SJSA1 (cell line): Measurements from ENCODE around the gene KCNG2. TPM values are rescaled to one million over a fixed set of nuclear protein-coding genes. Genes with fewer than 3 reads are reported as not detected.
"Not testable (repeated sequence)": the region's sequence is repeated elsewhere in the genome, so short reads cannot be mapped to it uniquely, and the experiment has no call there.

Experiments used
- DNase-seq, 2 experiments: peaks; one replicate each; pipeline ENCODE4 v3.0.0-alpha.2; 2015 to 2020; ENCODE audit warnings: low spot score in 2 of 2, low read depth in 1 of 2
- H3K27ac ChIP-seq: fragments of 250-450 bp; sonication (Bioruptor Pico); 2 replicates; pipeline ENCODE4 v1.5.1; 2020; ENCODE audit warnings: mild to moderate bottlenecking, moderate library complexity
- H3K27me3 ChIP-seq: fragments of 250-450 bp; sonication (Bioruptor Pico); replicated peaks from 2 replicates; pipeline ENCODE4 v1.5.1; 2020; ENCODE audit warnings: mild to moderate bottlenecking, moderate library complexity
- H3K36me3 ChIP-seq: fragments of 250-450 bp; sonication (Bioruptor Pico); 2 replicates; pipeline ENCODE4 v1.5.1; 2020; ENCODE audit warnings: mild to moderate bottlenecking
- H3K4me1 ChIP-seq: fragments of 250-450 bp; sonication (Bioruptor Pico); replicated peaks from 2 replicates; pipeline ENCODE4 v1.6.1; 2021; ENCODE audit warnings: mild to moderate bottlenecking
- H3K4me3 ChIP-seq: fragments of 250-450 bp; sonication (Bioruptor Pico); 2 replicates; pipeline ENCODE4 v1.5.1; 2020; ENCODE audit warnings: mild to moderate bottlenecking
- H3K9me3 ChIP-seq: fragments of 250-450 bp; sonication (Bioruptor Pico); replicated peaks from 2 replicates; pipeline ENCODE4 v1.5.1; 2020; ENCODE audit warnings: mild to moderate bottlenecking
- total RNA-seq: library from RNA; depleted of rRNA; stranded (reverse); fragments of >200 nt; shearing (Covaris generic); gene quantifications from 2 replicates; pipeline ENCODE4 v1.2.3, GENCODE V29; 2014; rRNA removed

Gene KCNG2
- not detected in 2 replicates for total RNA-seq

- DNase-seq, result no peak
- H3K9me3 ChIP-seq, result no peaks in the 10 kb centered on the region; the same call in 1 of the 2 replicates
- no peaks in the 10 kb centered on the region for H3K36me3 ChIP-seq
- no peaks in the 10 kb centered on the region for H3K4me1 ChIP-seq
- H3K27me3 ChIP-seq, result peaks cover 31% of the 10 kb centered on the region
- no peak within 1 kb of the TSS for H3K27ac ChIP-seq
- no peak within 1 kb of the TSS for H3K4me3 ChIP-seq
Measured at GRCh38 chr18:79797518-79798345, at the start of gene KCNG2. KCNG2 (plus strand) TSS chr18:79797938; CDS start chr18:79863668, 65,730 bp downstream.

- Histone ChIP-seq H3K27me3 (no peaks in the 10 kb centered on the region), H3K4me3 (no peak overlapping the region), H3K36me3 (peaks cover 3% of the 10 kb centered on the region), H3K4me1 (no peaks in the 10 kb centered on the region), H3K27ac (no peak overlapping the region), H3K9me3 (no peaks in the 10 kb centered on the region)
- no peak for DNase-seq
Measured at GRCh38 chr18:79748321-79749180, 49.2 kb upstream of the KCNG2 start.

GRCh38 chr18:79749251-79750191, 48.2 kb upstream of the KCNG2 start:
- Histone ChIP-seq H3K36me3 (peaks cover 13% of the 10 kb centered on the region), H3K27me3 (no peaks in the 10 kb centered on the region), H3K27ac (no peak overlapping the region), H3K4me3 (no peak overlapping the region), H3K4me1 (no peaks in the 10 kb centered on the region), H3K9me3 (no peaks in the 10 kb centered on the region)
- DNase-seq, result no peak

- 0 out of 2 replicates have a peak, but pooled peaks cover 1% of the 10 kb centered on the region for H3K4me1 ChIP-seq
- H3K4me3 ChIP-seq, result no peak overlapping the region
- DNase-seq, result no peak
- no peak overlapping the region for H3K27ac ChIP-seq
- H3K27me3 ChIP-seq, result no peaks in the 10 kb centered on the region
- H3K9me3 ChIP-seq, result no peaks in the 10 kb centered on the region
- H3K36me3 ChIP-seq, result peaks cover 22% of the 10 kb centered on the region
Measured at GRCh38 chr18:79750980-79751571, 46.7 kb upstream of the KCNG2 start.

GRCh38 chr18:79751918-79752578, 45.7 kb upstream of the KCNG2 start:
- not testable (repeated sequence) for H3K4me1 ChIP-seq, H3K4me3 ChIP-seq

GRCh38 chr18:79752946-79753345, 44.8 kb upstream of the KCNG2 start:
- not testable (repeated sequence) for H3K27me3 ChIP-seq, H3K27ac ChIP-seq, H3K4me1 ChIP-seq, H3K9me3 ChIP-seq, H3K4me3 ChIP-seq, DNase-seq
- H3K36me3 ChIP-seq, result peaks cover 23% of the 10 kb centered on the region

More at GRCh38 chr18:79751918-79752578, 45.7 kb upstream of the KCNG2 start:
- peaks cover 23% of the 10 kb centered on the region for H3K36me3 ChIP-seq
- H3K27me3 ChIP-seq, H3K27ac ChIP-seq, H3K9me3 ChIP-seq, DNase-seq: not testable (repeated sequence)

- Histone ChIP-seq H3K4me3 (no peak overlapping the region), H3K9me3 (no peaks in the 10 kb centered on the region), H3K27ac (no peak overlapping the region), H3K36me3 (peaks cover 23% of the 10 kb centered on the region), H3K4me1 (0 out of 2 replicates have a peak, but pooled peaks cover 3% of the 10 kb centered on the region), H3K27me3 (peaks cover 3% of the 10 kb centered on the region; the same call in 1 of the 2 replicates)
- DNase-seq, result no peak
Measured at GRCh38 chr18:79753391-79753851, 44.3 kb upstream of the KCNG2 start.

GRCh38 chr18:79754022-79754761, 43.5 kb upstream of the KCNG2 start:
- Histone ChIP-seq H3K9me3 (no peaks in the 10 kb centered on the region), H3K4me3 (no peak overlapping the region), H3K36me3 (peaks cover 23% of the 10 kb centered on the region), H3K27ac (no peak overlapping the region), H3K4me1 (0 out of 2 replicates have a peak, but pooled peaks cover 3% of the 10 kb centered on the region), H3K27me3 (peaks cover 5% of the 10 kb centered on the region; the same call in 1 of the 2 replicates)
- DNase-seq, result no peak

- Histone ChIP-seq H3K27ac (no peak overlapping the region), H3K36me3 (peaks cover 23% of the 10 kb centered on the region), H3K4me1 (0 out of 2 replicates have a peak, but pooled peaks cover 3% of the 10 kb centered on the region), H3K9me3 (no peaks in the 10 kb centered on the region), H3K27me3 (peaks cover 5% of the 10 kb centered on the region; the same call in 1 of the 2 replicates), H3K4me3 (no peak overlapping the region)
- no peak for DNase-seq
Measured at GRCh38 chr18:79754831-79755351, 42.8 kb upstream of the KCNG2 start.

GRCh38 chr18:79755496-79756142, 42.1 kb upstream of the KCNG2 start:
- H3K27ac ChIP-seq, result no peak overlapping the region
- H3K36me3 ChIP-seq, result peaks cover 23% of the 10 kb centered on the region

GRCh38 chr18:79756143-79756500, 41.6 kb upstream of the KCNG2 start:
- peaks cover 5% of the 10 kb centered on the region; the same call in 1 of the 2 replicates for H3K27me3 ChIP-seq
- 0 out of 2 replicates have a peak, but pooled peaks cover 3% of the 10 kb centered on the region for H3K4me1 ChIP-seq
- H3K27ac ChIP-seq, result no peak overlapping the region
- DNase-seq, result no peak
- peaks cover 23% of the 10 kb centered on the region for H3K36me3 ChIP-seq
- H3K9me3 ChIP-seq, result no peaks in the 10 kb centered on the region
- no peak overlapping the region for H3K4me3 ChIP-seq

More at GRCh38 chr18:79755496-79756142, 42.1 kb upstream of the KCNG2 start:
- no peak for DNase-seq
- Histone ChIP-seq H3K9me3 (no peaks in the 10 kb centered on the region), H3K27me3 (peaks cover 5% of the 10 kb centered on the region; the same call in 1 of the 2 replicates), H3K4me3 (no peak overlapping the region), H3K4me1 (0 out of 2 replicates have a peak, but pooled peaks cover 3% of the 10 kb centered on the region)
